Testis (tissue), 2 donors: ENCODE data around the gene CCDC51.

Experiments
- CTCF ChIP-seq, 3 experiments: fragments of 450-650 bp in 2 of 3; fragments of 200-600 bp in 1 of 3; sonication (generic) in 1 of 3; IDR thresholded peaks; one replicate each; pipeline ENCODE4 v1.5.1; 2016 to 2019; ENCODE audit warnings: antibody characterized with exemption in 3 of 3, mild to moderate bottlenecking in 2 of 3, moderate library complexity in 1 of 3
- POLR2A ChIP-seq: fragments of 450-650 bp; IDR thresholded peaks from one replicate; pipeline ENCODE4 v1.6.1; 2017; ENCODE audit warnings: antibody characterized with exemption, mild to moderate bottlenecking, moderate library complexity

DNA sequence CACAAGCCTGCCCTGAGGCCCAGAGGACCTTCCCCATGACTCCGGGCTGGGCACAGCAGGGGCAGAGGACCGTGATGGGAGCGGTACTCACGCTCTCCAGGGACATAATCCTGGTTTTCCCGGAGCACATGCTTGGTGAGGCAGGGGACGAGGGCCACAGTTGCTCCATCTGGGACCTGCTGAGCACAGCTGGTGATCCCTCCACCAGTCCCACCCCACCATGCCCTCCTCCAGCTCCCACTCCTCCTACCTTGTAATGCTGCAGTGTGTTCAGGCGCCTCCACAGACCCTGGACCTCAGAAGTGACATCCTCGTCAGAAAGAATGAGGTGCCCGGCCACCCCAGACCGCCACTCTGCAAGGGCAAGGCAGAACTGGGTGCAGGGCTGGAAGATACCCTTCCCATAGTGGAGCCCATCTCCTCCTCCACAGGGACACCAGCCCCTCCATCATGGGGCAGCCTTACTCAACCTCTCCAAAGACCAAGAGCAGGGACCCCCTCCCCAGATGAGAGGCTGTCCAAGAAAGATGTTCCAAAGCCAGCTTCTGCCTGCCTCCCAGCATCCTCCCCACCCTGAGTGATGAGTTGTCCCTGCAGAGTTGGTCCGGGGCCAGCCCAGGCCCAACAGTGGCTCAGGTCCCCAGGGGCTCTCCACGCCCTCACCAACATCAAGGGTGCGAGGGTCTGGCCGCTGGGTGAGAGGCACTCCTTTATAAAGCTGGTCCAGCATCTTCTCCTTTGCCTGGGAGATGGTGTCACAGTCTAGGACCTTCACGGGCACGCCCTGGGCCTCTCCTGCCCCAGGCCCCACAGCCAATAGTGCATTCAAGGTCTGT lies 29.5 kb downstream of the CCDC51 start:
- TF ChIP-seq CTCF (IDR thresholded peaks at IDR 0.05) (no peak), POLR2A (no peak)
